A673 (cell line): ENCODE results near the gene ZDHHC1.

Experiments
- CTCF ChIP-seq: fragments of 300-800, 200-600 bp; sonication (generic); conservative IDR thresholded peaks from 2 replicates; pipeline ENCODE4 v1.5.1; 2017; ENCODE audit warnings: low read depth, mild to moderate bottlenecking, antibody characterized with exemption, low read length, moderate library complexity, mixed read lengths
- EZH2 ChIP-seq: fragments of 200-600 bp; sonication (generic); IDR thresholded peaks from 2 replicates; pipeline ENCODE4 v1.6.1; 2017; ENCODE audit warnings: borderline replicate concordance, low read depth, mild to moderate bottlenecking, mixed read lengths, antibody characterized with exemption, low read length; ENCODE audit not compliant: poor library complexity, severe bottlenecking

DNA sequence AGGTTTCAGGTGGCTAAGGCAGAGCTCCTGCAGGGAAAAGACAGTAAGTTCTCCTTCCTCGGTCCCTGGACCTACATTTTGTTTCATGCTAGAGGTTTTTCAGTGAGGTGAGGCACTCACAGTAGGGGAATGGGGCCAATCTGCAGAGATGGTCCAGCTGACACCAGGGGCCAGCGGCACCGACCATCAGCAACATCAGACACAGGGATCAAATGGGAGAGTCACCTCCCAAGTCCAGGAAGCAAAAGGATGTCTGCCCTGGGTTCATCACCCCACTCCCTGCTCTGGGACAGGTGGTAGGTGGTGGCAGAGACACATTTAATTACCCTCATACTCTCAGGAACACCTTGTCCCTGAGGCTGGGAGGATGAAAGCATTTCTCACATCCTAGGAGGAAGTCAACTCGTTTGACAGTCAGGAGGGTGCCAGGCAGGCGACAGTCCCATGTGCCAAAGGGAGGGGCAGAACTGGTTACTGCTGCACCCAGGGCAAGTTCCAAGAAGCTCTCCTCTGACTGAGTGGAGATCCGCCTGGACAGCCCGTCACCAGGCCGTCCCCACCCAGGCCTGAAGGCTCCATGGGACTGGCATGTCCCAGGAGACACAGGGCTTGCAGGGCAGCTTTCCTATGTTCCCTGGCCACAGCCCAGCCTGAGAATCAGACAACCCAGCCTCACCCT lies 45.5 kb upstream of the ZDHHC1 start:
- TF ChIP-seq CTCF, result no peak
- TF ChIP-seq EZH2, result no peak
